ENCODE data around the gene SLC16A3. TPM values are rescaled to one million over a fixed set of nuclear protein-coding genes. Genes with fewer than 3 reads are reported as not detected.

SLC16A3 gene
- total RNA-seq, 1 experiment from 2014 or later: 497 TPM

DNA sequence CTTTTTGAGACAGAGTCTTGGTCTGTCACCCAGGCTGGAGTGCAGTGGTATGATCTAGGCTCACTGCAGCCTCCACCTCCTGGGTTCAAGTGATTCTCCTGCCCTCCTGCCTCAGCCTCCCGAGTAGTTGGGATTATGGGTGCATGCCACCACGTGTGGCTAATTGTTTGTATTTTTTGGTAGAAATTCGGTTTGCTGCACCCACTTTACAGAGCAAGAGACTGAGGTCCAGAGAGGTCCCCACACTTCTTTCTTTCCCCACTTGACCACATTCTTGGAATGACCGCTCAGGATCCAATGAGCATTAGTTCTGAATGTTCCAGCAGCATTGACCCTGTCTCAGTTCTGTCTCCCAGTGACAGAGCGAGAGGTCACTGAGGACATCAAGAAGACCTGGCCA lies 5.3 kb upstream of the SLC16A3 start:
- no peak for DNase-seq (ENCODE audit: low read depth)

DNA sequence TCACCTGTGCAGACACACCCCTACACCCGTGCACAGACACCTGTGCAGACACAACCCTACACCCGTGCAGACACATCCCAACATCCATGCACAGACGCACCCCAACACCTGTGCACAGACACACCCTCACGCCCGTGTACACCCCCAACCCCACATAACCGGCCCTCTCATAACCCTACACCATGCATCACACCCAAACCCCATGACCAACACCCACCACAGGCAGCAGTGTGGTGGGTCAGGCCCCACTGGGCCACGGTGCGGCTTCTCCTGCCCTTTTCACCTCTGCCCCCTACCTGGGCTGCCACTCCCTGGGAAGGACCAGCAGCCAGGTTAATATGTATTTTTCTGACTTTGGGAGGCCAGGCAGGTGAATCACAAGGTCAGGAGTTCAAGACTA lies 4.2 kb upstream of the SLC16A3 start:
- DNase-seq (ENCODE audit: low read depth): no peak

GRCh38 chr17:82225368-82226029 lies 3.3 kb upstream of the SLC16A3 start:
- DNase-seq (ENCODE audit: low read depth): no peak

GRCh38 chr17:82226146-82226808 lies 2.6 kb upstream of the SLC16A3 start:
- no peak for DNase-seq (ENCODE audit: low read depth)

DNA sequence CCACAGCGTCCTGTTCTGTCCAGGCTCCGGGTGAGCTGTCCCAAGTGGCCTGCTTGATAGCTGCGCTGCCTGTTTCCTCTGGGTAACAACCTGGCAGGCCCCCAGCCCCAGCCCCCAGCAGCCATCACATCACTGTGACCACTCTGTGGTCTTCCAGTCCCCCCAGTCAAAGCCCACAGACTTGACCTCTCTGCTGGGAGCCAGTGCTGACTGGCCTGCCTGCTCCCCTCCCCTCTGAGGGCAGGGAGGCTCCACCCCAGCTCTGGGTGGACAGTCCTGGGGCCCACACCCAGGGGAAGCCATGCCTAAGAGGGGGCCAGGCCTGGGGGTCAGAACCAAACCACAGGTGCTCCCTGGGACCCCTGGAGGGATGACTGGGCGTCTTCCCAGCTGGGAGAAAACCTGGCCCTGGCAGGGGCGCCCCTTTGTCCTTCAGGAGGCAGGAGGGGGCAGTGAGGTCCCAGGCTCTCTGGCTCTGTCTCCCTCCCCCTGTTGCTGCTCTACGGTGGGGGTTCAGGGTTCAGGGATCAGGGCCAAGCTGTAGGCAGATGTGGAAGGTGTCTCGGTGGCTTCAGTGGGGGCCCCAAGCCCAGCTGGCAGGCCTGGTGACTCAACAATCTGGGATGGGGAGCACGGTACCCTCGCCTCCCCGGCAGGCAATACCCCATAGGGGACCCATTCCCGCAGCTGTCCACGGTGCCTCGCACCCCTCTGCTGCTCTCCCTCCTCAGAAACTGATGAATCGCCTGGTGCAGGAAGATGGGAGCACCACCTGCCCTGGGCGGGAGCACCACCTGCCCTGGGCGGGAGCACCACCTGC lies 1.8 kb upstream of the SLC16A3 start:
- no peak for DNase-seq (ENCODE audit: low read depth)

DNA sequence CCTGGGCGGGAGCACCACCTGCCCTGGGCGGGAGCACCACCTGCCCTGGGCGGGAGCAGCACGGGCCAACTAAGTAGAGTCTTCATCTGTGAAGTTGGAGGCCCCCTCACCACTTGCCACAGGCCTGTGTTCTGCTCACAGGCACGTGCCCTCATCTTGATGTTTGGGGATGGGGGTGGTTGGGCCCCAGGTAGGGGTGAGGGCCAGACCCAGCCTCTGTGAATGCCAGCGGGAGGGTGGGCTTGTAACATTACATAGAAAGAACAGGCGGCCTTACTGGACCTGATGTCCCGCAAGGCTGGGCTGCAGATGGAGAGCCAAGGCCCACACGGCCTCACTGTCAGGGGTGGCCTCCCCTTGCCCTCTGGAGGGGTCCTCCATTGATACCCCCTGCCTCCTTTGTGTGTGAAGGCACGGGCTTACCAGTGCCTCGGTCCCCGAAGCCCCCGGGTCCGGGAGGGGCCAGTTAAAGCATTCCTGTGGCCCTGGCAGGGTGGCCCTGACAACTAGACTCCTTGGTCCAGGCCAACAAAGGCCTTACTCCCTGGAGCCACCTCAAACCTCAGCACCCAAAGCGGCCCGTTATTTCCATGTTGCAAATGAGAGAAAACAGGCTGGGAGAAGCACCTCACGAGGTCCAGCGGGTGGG lies 1.1 kb upstream of the SLC16A3 start:
- DNase-seq (ENCODE audit: low read depth): no peak

DNA sequence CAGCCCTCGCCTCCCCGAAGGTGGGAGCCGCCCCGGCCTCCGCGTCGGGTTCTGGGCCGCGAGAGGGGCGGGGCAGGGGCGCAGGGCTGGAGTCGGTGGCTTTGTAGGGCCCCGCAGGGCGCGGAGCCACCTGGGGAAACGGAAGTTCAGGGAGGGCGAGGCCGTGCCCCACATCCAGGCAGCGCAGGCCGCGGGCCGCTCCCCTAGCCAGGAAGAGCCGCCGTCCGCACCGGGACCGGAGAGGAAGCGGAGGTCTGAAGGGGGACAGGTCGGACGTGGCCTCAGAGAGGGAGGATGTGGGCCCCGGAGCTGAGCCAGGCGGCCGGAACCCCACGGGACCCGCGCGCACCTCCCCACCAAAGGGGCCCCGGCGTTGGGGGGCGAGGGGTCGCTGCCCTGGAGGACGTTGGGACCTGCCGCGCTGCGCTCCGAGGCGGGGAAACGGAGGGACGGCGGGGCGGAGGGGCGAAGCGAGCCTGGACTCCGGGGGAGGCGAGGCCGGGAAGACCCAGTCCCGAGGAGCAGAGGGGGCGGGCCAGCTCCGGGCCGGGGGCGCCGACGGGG lies 482 bp upstream of the SLC16A3 start:
- DNase-seq (ENCODE audit: low read depth): no peak

- DNase-seq (ENCODE audit: low read depth): no peak
Observed at GRCh38 chr17:82229698-82230608, 1.1 kb downstream of the SLC16A3 start.

GRCh38 chr17:82230609-82231311 lies 1.9 kb downstream of the SLC16A3 start:
- DNase-seq (ENCODE audit: low read depth): peak; percentile 88

DNA sequence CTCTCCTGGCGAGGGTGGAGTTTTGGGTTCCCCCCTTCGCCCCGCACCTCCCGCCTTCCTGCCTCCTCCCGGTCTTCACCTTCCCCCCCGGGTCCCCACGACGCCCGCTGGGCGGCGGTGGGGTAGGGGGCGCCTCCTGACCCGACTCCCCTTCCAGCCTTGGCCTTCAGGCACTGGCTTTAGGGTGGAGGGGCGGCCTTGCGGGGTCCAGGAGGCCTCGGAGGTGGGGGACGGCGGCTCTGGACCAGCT lies 2.4 kb downstream of the SLC16A3 start:
- no peak for DNase-seq (ENCODE audit: low read depth)

- peak; percentile 57 for DNase-seq (ENCODE audit: low read depth)
Observed at GRCh38 chr17:82231562-82232321, 2.9 kb downstream of the SLC16A3 start.

DNA sequence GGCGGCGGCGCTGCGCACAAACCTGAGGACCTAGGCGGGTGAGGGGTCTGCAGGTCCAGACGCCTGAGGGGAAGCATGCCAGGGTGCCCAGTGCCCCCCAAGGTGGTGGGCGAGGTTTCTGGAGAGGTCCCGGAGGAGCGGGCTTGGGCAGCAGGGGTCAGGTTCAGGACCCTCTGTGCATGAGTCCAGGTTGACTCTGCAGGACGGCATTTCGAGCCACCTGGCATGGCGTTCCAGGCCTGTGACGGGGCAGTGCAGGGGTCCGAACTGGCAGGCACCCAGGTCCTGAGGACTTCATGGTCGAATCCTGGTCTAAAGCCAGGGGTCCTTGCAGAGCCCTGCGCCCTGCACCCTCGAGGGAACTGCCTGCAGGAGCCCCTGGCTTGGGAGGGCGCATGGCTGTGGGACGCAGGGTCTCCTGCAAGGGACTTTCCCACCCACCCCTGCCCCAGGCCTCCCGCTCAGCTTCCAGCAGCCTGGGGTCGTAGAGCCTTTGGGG lies 3.5 kb downstream of the SLC16A3 start:
- DNase-seq (ENCODE audit: low read depth): no peak

DNA sequence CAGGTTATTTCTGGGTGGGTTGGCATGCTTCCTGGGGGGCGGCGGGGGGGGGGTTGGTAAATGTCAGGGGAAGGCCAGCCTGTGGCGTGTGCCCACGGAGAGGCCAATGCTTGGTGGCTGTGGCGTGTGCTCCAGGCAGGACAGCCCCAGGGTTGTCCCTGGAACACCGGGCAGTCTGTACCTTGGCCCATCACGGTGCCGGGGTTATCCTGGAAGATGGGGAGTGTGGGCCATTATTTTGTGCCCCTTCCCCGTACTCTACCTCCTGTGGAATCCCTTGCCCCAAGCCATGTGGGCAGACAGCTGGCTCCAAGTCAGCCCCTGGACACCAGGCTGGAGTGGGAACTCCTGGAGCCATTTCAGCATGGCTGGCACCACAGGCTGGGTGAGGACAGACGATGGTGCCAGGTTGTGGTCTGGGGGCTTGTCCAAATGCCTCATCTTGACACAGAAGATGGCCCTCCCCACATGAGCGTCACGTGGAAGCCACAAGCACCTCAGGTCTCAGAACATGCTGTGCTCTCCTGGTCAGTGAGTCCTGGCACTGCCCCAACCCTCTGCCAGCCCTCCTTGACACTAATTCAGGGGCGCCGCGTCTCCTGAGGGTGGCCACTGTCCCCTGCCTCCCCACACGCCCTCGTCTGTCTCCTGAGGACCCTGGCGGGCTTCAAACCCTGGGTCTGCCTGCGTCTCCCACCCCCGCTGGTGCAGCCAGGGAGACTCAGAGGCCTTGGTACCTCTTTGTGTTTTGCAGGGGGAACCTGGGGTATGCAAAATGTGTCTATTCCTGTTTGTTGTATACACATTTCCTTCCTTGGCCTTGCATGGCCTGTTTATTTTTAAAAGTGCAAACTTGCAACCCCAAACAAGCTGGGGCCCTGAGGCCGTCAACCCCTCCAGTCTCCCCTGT lies 4.3 kb downstream of the SLC16A3 start:
- DNase-seq (ENCODE audit: low read depth): no peak

DNA sequence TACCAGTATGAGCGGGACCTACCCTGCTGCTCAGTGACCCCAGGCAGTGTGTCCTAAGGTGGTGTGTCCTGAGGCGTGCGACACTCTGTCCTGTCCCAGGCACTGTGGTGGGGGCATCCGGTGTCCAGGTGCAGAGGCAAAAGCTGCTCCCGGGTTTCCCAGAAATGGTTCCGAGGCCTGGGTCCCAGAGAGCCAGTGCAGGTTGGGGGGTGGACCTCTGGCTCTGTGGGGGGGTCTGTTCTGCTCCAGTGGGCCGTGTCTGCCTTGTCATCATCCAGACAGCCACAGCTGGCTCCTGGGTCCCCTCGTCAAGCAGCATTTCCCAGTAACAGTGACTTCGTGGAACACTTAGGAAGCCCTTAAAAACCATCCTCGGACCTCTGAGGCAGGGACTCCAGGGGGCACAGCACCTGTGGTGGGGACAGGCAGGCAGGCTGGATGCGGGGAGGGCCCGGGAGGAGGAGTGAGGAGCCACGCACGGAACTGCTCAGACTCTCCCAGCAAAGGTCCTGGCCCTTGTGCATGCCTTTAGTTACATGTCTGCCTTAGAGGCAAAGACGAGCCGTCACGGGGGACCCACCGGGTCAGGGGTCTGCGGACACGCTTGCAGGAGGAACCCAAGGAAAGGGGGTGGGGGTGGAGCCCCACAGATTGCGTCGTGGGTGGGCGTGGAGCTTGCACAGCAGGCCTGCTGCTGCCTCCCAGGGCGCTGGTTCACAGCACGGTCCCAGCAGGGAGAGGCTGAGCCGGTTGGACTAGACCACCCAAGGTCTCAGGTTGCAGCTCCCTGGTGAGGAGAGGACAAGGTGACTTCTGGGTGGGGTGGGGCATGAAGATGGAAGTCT lies 5.6 kb downstream of the SLC16A3 start:
- no peak for DNase-seq (ENCODE audit: low read depth)

DNA sequence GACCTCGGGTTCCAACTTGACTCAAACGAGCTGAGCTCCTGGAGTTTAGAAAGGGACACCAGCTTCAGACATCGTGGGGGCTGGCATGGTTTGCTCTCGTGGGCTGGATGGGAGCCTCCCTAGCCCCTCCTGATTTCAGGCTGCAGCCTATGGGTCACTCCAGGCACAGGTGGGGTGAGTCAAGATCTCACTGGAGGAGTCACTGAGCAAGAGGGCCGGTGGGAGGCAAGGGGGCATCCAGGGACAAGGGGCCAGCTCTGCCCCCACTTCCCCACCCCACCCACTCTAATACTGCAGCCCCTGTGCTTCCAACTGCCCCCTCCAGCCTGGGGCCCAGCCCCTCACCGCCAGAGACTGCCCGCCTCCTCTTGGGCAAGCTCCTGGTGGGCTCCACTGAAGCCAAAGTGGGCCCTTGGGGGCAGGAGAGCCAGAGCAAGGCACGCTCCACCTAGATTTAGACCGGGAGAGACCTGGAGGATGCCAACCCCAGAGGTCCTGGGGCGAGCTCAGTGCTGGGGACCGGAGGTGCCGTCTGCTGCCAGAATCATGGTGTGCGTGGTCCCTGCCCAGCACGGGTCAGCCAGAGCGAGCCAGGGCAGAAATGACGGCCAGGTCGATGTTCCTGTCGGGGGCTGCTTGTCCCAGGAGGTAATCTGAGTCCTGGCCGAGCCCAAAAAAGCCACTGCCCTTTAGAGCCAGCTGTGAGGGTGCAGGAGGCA lies 6.4 kb downstream of the SLC16A3 start:
- DNase-seq (ENCODE audit: low read depth): no peak

DNA sequence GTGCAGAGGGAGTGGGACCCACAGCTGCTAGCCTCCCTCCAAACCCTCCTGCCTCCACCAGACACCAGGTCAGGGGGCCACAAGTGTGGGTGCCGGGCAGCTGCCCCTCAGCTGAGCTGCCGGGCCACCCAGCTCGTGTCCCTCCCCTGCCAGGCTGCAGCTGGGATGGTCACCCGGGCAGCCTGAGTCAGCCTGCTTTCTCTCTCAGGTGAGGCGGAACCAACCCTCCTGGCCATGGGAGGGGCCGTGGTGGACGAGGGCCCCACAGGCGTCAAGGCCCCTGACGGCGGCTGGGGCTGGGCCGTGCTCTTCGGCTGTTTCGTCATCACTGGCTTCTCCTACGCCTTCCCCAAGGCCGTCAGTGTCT lies 6.9 kb downstream of the SLC16A3 start:
- no peak for DNase-seq (ENCODE audit: low read depth)

Data from LHCN-M2 (cell line).